Measurements from ENCODE around the gene FOXP1.

Gene FOXP1

DNA sequence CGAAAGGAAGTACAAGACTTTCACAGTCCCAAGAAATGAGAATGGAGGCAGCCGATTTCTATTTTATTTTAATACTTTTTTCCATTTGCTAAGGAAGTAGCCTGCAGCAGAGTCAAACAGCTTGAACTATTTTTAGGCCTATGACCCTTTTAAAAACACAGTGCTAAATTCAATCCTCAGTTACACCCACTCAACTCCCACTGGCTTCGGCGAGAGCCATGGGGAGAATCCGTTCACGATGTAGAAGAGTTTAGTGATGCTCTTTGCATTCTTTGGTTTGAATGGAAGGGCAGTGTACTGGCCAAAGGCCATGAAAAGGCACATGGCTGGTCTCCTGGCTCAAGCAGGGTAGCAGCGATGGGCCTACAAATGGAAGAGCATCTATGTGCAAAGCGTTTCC is 343.5 kb downstream of the FOXP1 start:
- H3K4me3 ChIP-seq (ENCODE audit: low read depth, low read length), result no peak overlapping the region
- TF ChIP-seq, protein P1, sequence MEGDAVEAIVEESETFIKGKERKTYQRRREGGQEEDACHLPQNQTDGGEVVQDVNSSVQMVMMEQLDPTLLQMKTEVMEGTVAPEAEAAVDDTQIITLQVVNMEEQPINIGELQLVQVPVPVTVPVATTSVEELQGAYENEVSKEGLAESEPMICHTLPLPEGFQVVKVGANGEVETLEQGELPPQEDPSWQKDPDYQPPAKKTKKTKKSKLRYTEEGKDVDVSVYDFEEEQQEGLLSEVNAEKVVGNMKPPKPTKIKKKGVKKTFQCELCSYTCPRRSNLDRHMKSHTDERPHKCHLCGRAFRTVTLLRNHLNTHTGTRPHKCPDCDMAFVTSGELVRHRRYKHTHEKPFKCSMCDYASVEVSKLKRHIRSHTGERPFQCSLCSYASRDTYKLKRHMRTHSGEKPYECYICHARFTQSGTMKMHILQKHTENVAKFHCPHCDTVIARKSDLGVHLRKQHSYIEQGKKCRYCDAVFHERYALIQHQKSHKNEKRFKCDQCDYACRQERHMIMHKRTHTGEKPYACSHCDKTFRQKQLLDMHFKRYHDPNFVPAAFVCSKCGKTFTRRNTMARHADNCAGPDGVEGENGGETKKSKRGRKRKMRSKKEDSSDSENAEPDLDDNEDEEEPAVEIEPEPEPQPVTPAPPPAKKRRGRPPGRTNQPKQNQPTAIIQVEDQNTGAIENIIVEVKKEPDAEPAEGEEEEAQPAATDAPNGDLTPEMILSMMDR (IDR thresholded peaks at IDR 0.05; ENCODE audit: low read depth, low read length, missing control alignments), result no peak
- DNase-seq (ENCODE audit: low read depth), result no peak

DNA sequence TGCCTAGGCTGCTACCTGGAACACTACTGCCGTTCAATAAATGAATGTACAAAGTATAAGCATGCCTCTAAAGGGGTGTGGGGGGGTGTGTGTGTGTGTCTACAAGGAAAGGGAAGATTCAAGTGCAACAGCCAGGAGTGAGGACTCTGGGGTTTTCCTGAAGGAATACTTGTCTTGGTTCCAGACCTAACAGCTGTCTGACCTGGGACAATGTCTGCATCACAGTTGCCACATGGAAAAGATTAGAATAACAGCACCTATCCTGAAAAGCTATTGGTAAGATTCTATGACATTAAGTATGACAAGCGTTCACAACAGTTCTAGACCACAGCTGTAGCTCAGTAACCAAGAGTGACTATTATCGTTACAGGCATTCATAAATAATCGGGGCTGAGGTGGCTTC is 345.2 kb downstream of the FOXP1 start:
- no peak for DNase-seq (ENCODE audit: low read depth)
- TF ChIP-seq, protein P1 (IDR thresholded peaks at IDR 0.05; ENCODE audit: low read depth, low read length, missing control alignments), result no peak
- H3K4me3 ChIP-seq (ENCODE audit: low read depth, low read length), result no peak overlapping the region

DNA sequence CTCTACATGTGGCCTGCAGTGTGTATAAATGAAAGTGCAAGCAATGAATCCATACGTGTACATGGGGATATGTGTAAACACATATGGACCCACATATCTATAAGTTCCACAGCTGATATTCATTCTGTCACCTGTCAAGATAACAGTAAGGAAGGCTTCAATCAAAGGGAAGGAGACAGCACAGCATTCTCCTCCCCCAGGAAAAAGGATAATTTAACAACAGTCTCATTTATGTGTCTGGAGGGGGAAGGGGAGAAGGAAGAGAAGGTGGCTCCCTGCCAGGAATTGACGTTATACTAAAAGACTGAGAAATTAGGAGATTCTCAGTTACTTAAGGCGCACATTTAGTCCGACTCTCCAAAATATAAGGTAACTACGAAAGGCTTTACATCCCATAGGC is 345.9 kb downstream of the FOXP1 start:
- no peak for DNase-seq (ENCODE audit: low read depth)
- TF ChIP-seq, protein P1 (IDR thresholded peaks at IDR 0.05; ENCODE audit: low read depth, low read length, missing control alignments), result no peak
- no peak overlapping the region for H3K4me3 ChIP-seq (ENCODE audit: low read depth, low read length)

DNA sequence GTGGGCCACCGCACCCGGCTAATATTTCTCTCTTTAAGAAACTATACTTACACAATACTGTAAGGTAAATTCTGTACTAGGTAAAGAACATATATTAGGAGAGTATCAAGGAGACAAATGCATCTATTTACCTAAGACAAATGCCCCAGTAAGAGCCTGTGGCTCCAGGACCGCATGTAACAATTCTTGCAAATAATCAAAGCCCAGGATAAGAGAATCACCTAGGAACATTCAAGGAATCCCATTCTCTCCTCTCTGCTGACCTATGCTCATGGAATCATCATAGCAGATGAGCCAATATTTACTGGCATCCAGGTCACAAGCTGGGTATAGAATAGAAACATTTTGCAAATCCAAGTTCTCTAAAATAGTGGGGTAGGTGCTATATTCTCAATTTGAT is 347.7 kb downstream of the FOXP1 start:
- H3K4me3 ChIP-seq (ENCODE audit: low read depth, low read length), result no peak overlapping the region
- DNase-seq (ENCODE audit: low read depth), result no peak
- TF ChIP-seq, protein P1 (IDR thresholded peaks at IDR 0.05; ENCODE audit: low read depth, low read length, missing control alignments), result no peak

DNA sequence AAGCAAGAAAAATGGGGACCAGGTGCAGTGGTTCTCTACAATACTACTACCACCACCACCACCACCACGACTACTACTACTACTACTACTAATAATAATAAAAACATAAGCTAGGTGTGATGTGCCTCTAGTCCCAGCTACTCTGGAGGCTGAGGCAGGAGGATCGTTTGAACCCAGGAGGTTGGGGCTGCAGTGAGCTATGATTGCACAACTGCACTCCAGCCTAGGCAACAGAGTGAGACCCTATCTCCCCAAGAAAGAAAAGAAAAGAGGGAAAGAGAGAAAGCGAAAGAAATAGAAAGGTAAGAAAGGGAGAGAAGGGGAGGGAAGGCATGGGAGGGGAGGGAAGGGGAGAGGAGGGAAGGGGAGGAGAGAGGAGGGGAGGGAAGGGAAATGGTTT is 350.6 kb downstream of the FOXP1 start:
- no peak overlapping the region for H3K4me3 ChIP-seq (ENCODE audit: low read depth, low read length)
- DNase-seq (ENCODE audit: low read depth), result no peak
- TF ChIP-seq, protein P1 (IDR thresholded peaks at IDR 0.05; ENCODE audit: low read depth, low read length, missing control alignments), result no peak

DNA sequence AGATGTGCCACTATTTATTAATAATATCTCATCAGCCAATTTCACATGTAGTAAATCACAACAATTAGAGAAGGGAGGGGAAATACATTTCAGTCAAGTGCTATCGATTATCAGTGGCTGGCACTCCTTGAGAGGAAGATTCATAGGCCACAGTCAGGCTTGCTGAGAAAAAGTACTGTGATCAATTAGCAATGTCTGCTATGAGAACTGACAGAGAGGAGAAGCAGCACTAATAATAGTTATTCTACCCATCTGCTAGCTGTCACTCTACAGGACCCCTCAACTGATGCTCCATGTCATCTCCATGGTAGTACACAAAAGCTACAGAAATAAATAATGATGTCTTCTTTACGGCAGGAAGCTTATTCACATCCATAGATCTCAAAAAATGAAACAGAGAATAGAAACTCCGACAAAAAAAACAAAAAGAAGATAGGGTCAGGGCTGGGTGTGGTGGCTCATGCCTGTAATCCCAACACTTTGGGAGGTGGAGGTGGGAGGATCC is 351.3 kb downstream of the FOXP1 start:
- no peak overlapping the region for H3K4me3 ChIP-seq (ENCODE audit: low read depth, low read length)
- DNase-seq (ENCODE audit: low read depth), result no peak
- TF ChIP-seq, protein P1 (IDR thresholded peaks at IDR 0.05; ENCODE audit: low read depth, low read length, missing control alignments), result no peak

DNA sequence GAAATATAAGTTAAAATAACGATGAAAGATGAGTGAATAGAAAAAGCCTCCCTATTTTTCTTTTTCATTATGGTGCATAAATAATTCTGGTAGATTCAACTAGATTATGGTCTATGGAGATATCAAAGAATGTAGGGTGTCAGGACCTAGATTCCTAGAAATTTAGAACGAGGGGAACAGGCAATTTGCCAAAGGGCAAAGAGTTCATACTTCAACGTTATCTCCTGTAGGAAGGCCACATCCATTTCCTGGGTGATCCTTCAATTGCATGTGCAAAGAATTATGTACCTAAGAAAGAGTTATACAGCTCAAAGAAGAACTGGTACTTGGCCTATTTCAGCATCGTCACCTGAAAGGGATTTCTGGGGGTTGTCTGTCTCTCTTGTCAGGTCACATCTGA is 351.8 kb downstream of the FOXP1 start:
- TF ChIP-seq, protein P1 (IDR thresholded peaks at IDR 0.05; ENCODE audit: low read depth, low read length, missing control alignments), result no peak
- no peak for DNase-seq (ENCODE audit: low read depth)
- no peak overlapping the region for H3K4me3 ChIP-seq (ENCODE audit: low read depth, low read length)

Data from GM12864 (cell line).